Parathyroid adenoma (tissue), 2 donors: ENCODE results near the gene LAMA4.

Source experiments
- H2AFZ ChIP-seq: fragments of 300-600 bp; sonication (generic); one replicate; pipeline ENCODE4 v1.7.0; 2017; ENCODE audit warnings: antibody characterized with exemption, mild to moderate bottlenecking
- H3K27ac ChIP-seq: fragments of 300-600 bp; sonication (generic); one replicate; pipeline ENCODE4 v1.7.0; 2017
- H3K27me3 ChIP-seq: fragments of 300-600 bp; sonication (generic); one replicate; pipeline ENCODE4 v1.7.0; 2017; ENCODE audit warnings: low read length; ENCODE audit not compliant: control insufficient read depth, insufficient read depth
- H3K36me3 ChIP-seq: fragments of 300-600 bp; sonication (generic); one replicate; pipeline ENCODE4 v1.7.0; 2017; ENCODE audit warnings: low read length; ENCODE audit not compliant: control insufficient read depth, insufficient read depth
- H3K4me1 ChIP-seq: fragments of 300-600 bp; sonication (generic); one replicate; pipeline ENCODE4 v1.7.0; 2017; ENCODE audit warnings: control low read depth
- H3K4me2 ChIP-seq: fragments of 300-600 bp; sonication (generic); one replicate; pipeline ENCODE4 v1.7.0; 2017; ENCODE audit warnings: low read length
- H3K4me3 ChIP-seq: fragments of 300-600 bp; sonication (generic); one replicate; pipeline ENCODE4 v1.7.0; 2017; ENCODE audit warnings: low read depth, low read length
- H3K79me2 ChIP-seq: fragments of 300-600 bp; sonication (generic); one replicate; pipeline ENCODE4 v1.7.0; 2017; ENCODE audit warnings: control low read depth
- H3K9ac ChIP-seq: fragments of 300-600 bp; sonication (generic); one replicate; pipeline ENCODE4 v1.7.0; 2017; ENCODE audit warnings: mild to moderate bottlenecking
- H3K9me3 ChIP-seq: fragments of 300-600 bp; sonication (generic); one replicate; pipeline ENCODE4 v1.7.0; 2017; ENCODE audit warnings: low read length; ENCODE audit not compliant: control insufficient read depth
- TF ChIP-seq, protein P1 (sequence below): fragments of 300-600 bp; sonication (generic); IDR thresholded peaks from one replicate; pipeline ENCODE4 v1.7.0; 2017; ENCODE audit warnings: antibody characterized with exemption, mild to moderate bottlenecking
- donor health status: primary hyperparathyroidism.

Gene LAMA4

DNA sequence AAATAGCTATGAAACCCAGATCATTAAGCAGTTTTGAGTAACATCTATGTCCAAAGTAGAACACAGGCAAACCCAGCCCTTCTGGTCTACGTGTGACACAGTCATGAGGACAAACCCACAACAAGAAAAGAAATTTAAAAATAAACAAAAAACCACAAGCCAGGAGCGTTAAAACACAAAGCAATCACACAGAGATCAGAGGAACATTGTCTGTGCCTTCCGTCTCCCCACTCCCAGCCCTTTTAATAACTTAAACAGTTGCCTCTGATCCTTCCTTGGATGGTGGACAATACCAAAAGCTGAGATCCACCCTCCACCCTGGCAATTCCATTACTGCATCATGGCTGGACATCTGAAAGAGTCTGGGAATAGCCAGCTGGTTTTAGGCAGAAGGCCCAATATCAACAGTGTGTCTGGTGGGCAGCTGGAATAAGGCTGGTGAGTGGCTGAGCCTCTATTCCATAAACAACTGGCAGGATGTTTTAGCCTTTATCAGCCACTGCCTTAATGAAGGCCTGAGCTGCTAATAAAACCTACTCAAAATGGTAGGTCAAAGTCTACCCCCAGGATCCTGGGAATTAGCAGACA is 15.7 kb upstream of the LAMA4 start:
- TF ChIP-seq, protein P1, sequence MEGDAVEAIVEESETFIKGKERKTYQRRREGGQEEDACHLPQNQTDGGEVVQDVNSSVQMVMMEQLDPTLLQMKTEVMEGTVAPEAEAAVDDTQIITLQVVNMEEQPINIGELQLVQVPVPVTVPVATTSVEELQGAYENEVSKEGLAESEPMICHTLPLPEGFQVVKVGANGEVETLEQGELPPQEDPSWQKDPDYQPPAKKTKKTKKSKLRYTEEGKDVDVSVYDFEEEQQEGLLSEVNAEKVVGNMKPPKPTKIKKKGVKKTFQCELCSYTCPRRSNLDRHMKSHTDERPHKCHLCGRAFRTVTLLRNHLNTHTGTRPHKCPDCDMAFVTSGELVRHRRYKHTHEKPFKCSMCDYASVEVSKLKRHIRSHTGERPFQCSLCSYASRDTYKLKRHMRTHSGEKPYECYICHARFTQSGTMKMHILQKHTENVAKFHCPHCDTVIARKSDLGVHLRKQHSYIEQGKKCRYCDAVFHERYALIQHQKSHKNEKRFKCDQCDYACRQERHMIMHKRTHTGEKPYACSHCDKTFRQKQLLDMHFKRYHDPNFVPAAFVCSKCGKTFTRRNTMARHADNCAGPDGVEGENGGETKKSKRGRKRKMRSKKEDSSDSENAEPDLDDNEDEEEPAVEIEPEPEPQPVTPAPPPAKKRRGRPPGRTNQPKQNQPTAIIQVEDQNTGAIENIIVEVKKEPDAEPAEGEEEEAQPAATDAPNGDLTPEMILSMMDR = no peak
- H3K27ac ChIP-seq = no peak overlapping the region

DNA sequence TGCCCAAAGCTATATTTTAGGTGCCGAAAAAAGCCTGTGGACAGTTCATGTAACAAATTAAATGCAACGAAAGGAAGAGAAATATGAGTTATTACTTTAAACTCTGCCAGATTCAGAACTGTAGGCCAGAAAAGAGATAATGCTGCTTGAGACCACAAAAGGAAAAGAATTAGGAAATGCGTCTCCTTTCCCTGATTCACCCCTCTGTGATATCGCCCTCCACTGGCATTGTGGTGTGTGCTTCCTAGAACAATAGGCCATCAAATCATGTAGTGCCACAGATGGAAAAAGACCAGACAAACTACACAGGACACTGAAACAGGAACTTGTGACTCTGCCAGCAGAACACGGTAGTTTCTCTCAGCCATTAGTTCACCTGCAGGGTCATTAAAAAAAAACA is 14.7 kb upstream of the LAMA4 start:
- H3K27ac ChIP-seq = no peak overlapping the region
- H3K9ac ChIP-seq = no peak overlapping the region
- H3K4me3 ChIP-seq = no peak overlapping the region

More for the DNA sequence above, 15.7 kb upstream of the LAMA4 start:
- Histone ChIP-seq H3K36me3 (no peaks in the 10 kb centered on the region), H2AFZ (no peak overlapping the region), H3K9ac (no peak overlapping the region), H3K4me2 (no peak overlapping the region), H3K79me2 (no peaks in the 10 kb centered on the region), H3K9me3 (no peaks in the 10 kb centered on the region), H3K27me3 (no peaks in the 10 kb centered on the region), H3K4me1 (no peaks in the 10 kb centered on the region), H3K4me3 (no peak overlapping the region)

DNA sequence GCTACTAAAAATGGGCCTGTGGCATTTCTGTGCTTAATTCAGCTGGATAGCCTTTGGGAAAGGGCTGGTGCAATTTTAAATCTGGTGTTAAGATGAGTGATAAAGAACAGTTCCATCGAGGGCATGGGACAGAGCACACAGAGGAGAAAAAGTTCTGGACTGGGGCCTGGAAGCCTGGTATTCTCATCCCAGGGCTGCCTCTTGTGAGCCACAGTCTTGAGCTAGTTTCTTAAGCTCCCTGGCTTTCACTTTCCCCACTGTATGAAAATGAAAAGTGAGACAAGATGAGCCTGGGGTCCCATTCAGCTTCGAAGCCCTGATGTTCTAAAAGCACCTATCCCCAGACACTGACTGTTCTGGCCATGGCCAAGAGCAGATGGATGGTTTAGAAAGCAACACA is 14.3 kb upstream of the LAMA4 start:
- no peaks in the 10 kb centered on the region for H3K79me2 ChIP-seq
- no peaks in the 10 kb centered on the region for H3K36me3 ChIP-seq
- no peaks in the 10 kb centered on the region for H3K4me1 ChIP-seq
- H2AFZ ChIP-seq = peak overlapping the region; percentile 25
- TF ChIP-seq, protein P1 = no peak
- H3K4me2 ChIP-seq = no peak overlapping the region
- no peak overlapping the region for H3K9ac ChIP-seq
- H3K9me3 ChIP-seq = no peaks in the 10 kb centered on the region
- H3K27ac ChIP-seq = no peak overlapping the region
- no peaks in the 10 kb centered on the region for H3K27me3 ChIP-seq
- H3K4me3 ChIP-seq = no peak overlapping the region

More for the DNA sequence above, 14.7 kb upstream of the LAMA4 start:
- Histone ChIP-seq H3K27me3 (no peaks in the 10 kb centered on the region), H3K9me3 (no peaks in the 10 kb centered on the region), H3K4me2 (no peak overlapping the region), H2AFZ (no peak overlapping the region), H3K4me1 (no peaks in the 10 kb centered on the region), H3K36me3 (no peaks in the 10 kb centered on the region), H3K79me2 (no peaks in the 10 kb centered on the region)
- TF ChIP-seq, protein P1 = no peak

DNA sequence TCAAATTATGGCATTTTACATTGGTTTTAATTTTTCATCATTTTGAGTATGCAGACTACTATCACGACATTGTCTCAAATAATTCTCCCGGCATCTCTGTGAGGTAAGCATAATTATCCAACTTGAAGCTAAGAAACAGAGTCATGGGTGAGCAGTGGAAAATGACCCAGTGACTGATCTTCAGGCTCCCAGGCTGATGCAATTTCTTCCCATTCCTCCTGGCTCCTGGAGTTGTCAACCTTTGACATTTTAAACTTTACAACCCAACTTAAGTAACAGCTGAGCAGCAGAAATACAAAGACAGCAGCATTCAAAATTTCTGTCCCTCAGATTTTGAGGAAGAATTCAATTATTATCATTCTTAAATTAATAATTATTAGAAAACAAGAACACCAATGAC is 13.7 kb upstream of the LAMA4 start:
- Histone ChIP-seq H3K9me3 (no peaks in the 10 kb centered on the region), H3K79me2 (no peaks in the 10 kb centered on the region), H3K4me3 (no peak overlapping the region), H3K27ac (no peak overlapping the region), H3K36me3 (no peaks in the 10 kb centered on the region), H3K9ac (no peak overlapping the region), H3K4me1 (no peaks in the 10 kb centered on the region), H3K27me3 (no peaks in the 10 kb centered on the region), H2AFZ (no peak overlapping the region), H3K4me2 (no peak overlapping the region)
- TF ChIP-seq, protein P1 = no peak

DNA sequence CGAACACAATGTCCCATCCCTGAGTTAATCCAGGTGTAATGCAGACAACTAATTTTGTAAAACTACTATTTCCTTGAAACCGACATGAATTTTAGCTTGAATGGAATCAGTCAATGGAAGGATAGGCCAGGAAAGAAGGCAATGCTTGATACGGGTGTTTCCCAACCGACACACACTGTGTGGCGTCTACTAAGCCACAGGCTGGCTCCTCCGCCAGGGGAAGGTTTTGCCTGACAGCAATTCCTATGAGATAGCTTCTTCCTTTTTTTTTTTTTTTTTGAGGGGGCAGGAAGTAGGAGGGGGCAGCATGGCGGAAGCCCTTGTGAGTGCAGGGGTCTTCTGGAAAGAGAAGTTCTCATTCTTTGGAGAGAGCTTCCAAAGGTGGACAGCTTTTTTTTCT is 12.0 kb upstream of the LAMA4 start:
- Histone ChIP-seq H3K4me1 (no peaks in the 10 kb centered on the region), H2AFZ (no peak overlapping the region), H3K9ac (no peak overlapping the region), H3K4me2 (no peak overlapping the region), H3K27me3 (no peaks in the 10 kb centered on the region), H3K27ac (no peak overlapping the region), H3K36me3 (no peaks in the 10 kb centered on the region), H3K9me3 (no peaks in the 10 kb centered on the region), H3K79me2 (no peaks in the 10 kb centered on the region), H3K4me3 (no peak overlapping the region)
- TF ChIP-seq, protein P1 = no peak
